Measurements from ENCODE around the gene TMPRSS6. TPM values are rescaled to one million over a fixed set of nuclear protein-coding genes. Genes with fewer than 3 reads are reported as not detected.

TMPRSS6 gene
- polyA plus RNA-seq, 6 donors from 2014 or later: 0.08 TPM; not detected in 5

GRCh38 chr22:37135023-37135422 lies 25.5 kb upstream of the TMPRSS6 start:
- no peak overlapping the region for H3K4me3 Mint-ChIP-seq
- peaks cover 0 to 5% (median 0%) of the 10 kb centered on the region in 3 donors for H3K4me1 Mint-ChIP-seq
- H3K27me3 Mint-ChIP-seq: peaks cover 0 to 25% (median 8%) of the 10 kb centered on the region in 3 donors
- no peak overlapping the region for H3K27ac Mint-ChIP-seq
- no peaks in the 10 kb centered on the region for H3K9me3 Mint-ChIP-seq
- H3K36me3 Mint-ChIP-seq: no peaks in the 10 kb centered on the region
- ATAC-seq (ENCODE audit: low read depth in 2 of 2) (no peak), DNase-seq (no peak)

- Mint-ChIP-seq H3K36me3 (no peaks in the 10 kb centered on the region), H3K27ac (no peak overlapping the region), H3K27me3 (peaks cover 0 to 25% (median 8%) of the 10 kb centered on the region in 3 donors), H3K9me3 (no peaks in the 10 kb centered on the region), H3K4me1 (peaks cover 0 to 5% (median 0%) of the 10 kb centered on the region in 3 donors), H3K4me3 (no peak overlapping the region)
- DNase-seq (no peak), ATAC-seq (ENCODE audit: low read depth in 2 of 2) (no peak)
Observed at GRCh38 chr22:37133304-37134018, 23.9 kb upstream of the TMPRSS6 start.

- Mint-ChIP-seq H3K36me3 (no peaks in the 10 kb centered on the region), H3K27me3 (peaks cover 0 to 27% (median 8%) of the 10 kb centered on the region in 3 donors), H3K27ac (peak overlapping the region in 3 of 6 donors; percentile 16 to 86 (median 64)), H3K9me3 (no peaks in the 10 kb centered on the region), H3K4me3 (peak overlapping the region in 1 of 8 donors; percentile 35), H3K4me1 (peaks cover 0 to 5% (median 0%) of the 10 kb centered on the region in 3 donors)
- DNase-seq (no peak), ATAC-seq (ENCODE audit: low read depth in 2 of 2) (no peak)
Observed at GRCh38 chr22:37132773-37133172, 23.3 kb upstream of the TMPRSS6 start.

GRCh38 chr22:37129866-37130441 lies 20.4 kb upstream of the TMPRSS6 start:
- DNase-seq (no peak), ATAC-seq (ENCODE audit: low read depth in 2 of 2) (no peak)
- Mint-ChIP-seq H3K4me1 (peaks cover 0 to 5% (median 0%) of the 10 kb centered on the region in 3 donors), H3K27me3 (peaks cover 0 to 24% (median 8%) of the 10 kb centered on the region in 3 donors), H3K27ac (peak overlapping the region in 1 of 6 donors; percentile 47), H3K9me3 (no peaks in the 10 kb centered on the region), H3K4me3 (no peak overlapping the region), H3K36me3 (no peaks in the 10 kb centered on the region)

GRCh38 chr22:37128555-37129281 lies 19.2 kb upstream of the TMPRSS6 start:
- no peak for DNase-seq
- no peak for ATAC-seq (ENCODE audit: low read depth in 2 of 2)
- Mint-ChIP-seq H3K27me3 (peaks cover 0 to 24% (median 8%) of the 10 kb centered on the region in 3 donors), H3K36me3 (no peaks in the 10 kb centered on the region), H3K9me3 (no peaks in the 10 kb centered on the region), H3K4me3 (no peak overlapping the region), H3K27ac (no peak overlapping the region), H3K4me1 (peaks cover 0 to 5% (median 0%) of the 10 kb centered on the region in 3 donors)

GRCh38 chr22:37127350-37127878 lies 17.9 kb upstream of the TMPRSS6 start:
- H3K27ac Mint-ChIP-seq: peak overlapping the region in 3 of 6 donors; percentile 45 to 90 (median 65)
- H3K36me3 Mint-ChIP-seq: no peaks in the 10 kb centered on the region

GRCh38 chr22:37126882-37127281 lies 17.4 kb upstream of the TMPRSS6 start:
- H3K27ac Mint-ChIP-seq: peak overlapping the region in 1 of 6 donors; percentile 45
- DNase-seq (no peak), ATAC-seq (ENCODE audit: low read depth in 2 of 2) (no peak)
- H3K27me3 Mint-ChIP-seq: peaks cover 0 to 17% (median 8%) of the 10 kb centered on the region in 3 donors
- no peak overlapping the region for H3K4me3 Mint-ChIP-seq
- H3K9me3 Mint-ChIP-seq: no peaks in the 10 kb centered on the region
- H3K4me1 Mint-ChIP-seq: peaks cover 11 to 18% (median 13%) of the 10 kb centered on the region in 3 donors
- H3K36me3 Mint-ChIP-seq: no peaks in the 10 kb centered on the region

More at GRCh38 chr22:37127350-37127878, 17.9 kb upstream of the TMPRSS6 start:
- no peak for ATAC-seq (ENCODE audit: low read depth in 2 of 2)
- Mint-ChIP-seq H3K9me3 (no peaks in the 10 kb centered on the region), H3K27me3 (peaks cover 0 to 19% (median 8%) of the 10 kb centered on the region in 3 donors), H3K4me3 (no peak overlapping the region), H3K4me1 (peaks cover 6 to 13% (median 8%) of the 10 kb centered on the region in 3 donors)
- no peak for DNase-seq

GRCh38 chr22:37126383-37126782 lies 16.9 kb upstream of the TMPRSS6 start:
- no peak for ATAC-seq (ENCODE audit: low read depth in 2 of 2)
- Mint-ChIP-seq H3K36me3 (no peaks in the 10 kb centered on the region), H3K9me3 (no peaks in the 10 kb centered on the region), H3K27me3 (peaks cover 0 to 16% (median 8%) of the 10 kb centered on the region in 3 donors), H3K27ac (peak overlapping the region in 1 of 6 donors; percentile 37), H3K4me3 (no peak overlapping the region), H3K4me1 (peaks cover 14 to 21% (median 18%) of the 10 kb centered on the region in 3 donors)
- DNase-seq: no peak

- peaks cover 0 to 13% (median 8%) of the 10 kb centered on the region in 3 donors for H3K27me3 Mint-ChIP-seq
- DNase-seq (no peak), ATAC-seq (ENCODE audit: low read depth in 2 of 2) (no peak)
- H3K4me3 Mint-ChIP-seq: no peak overlapping the region
- H3K4me1 Mint-ChIP-seq: peaks cover 14 to 21% (median 19%) of the 10 kb centered on the region in 3 donors
- H3K36me3 Mint-ChIP-seq: no peaks in the 10 kb centered on the region
- no peaks in the 10 kb centered on the region for H3K9me3 Mint-ChIP-seq
- peak overlapping the region in 4 of 6 donors; percentile 13 to 92 (median 66) for H3K27ac Mint-ChIP-seq
Observed at GRCh38 chr22:37123649-37124048, 14.1 kb upstream of the TMPRSS6 start.

- ATAC-seq (ENCODE audit: low read depth in 2 of 2) (no peak), DNase-seq (no peak)
- Mint-ChIP-seq H3K9me3 (no peaks in the 10 kb centered on the region), H3K27me3 (peaks cover 0 to 10% (median 8%) of the 10 kb centered on the region in 3 donors), H3K4me3 (peak overlapping the region in 5 of 8 donors; percentile 46 to 72 (median 61)), H3K36me3 (no peaks in the 10 kb centered on the region), H3K4me1 (peaks cover 14 to 21% (median 19%) of the 10 kb centered on the region in 3 donors), H3K27ac (peak overlapping the region in 5 of 6 donors; percentile 54 to 99 (median 90))
Observed at GRCh38 chr22:37122598-37123180, 13.2 kb upstream of the TMPRSS6 start.

- Mint-ChIP-seq H3K4me3 (peak overlapping the region in 6 of 8 donors; percentile 46 to 85 (median 66)), H3K4me1 (peaks cover 14 to 21% (median 19%) of the 10 kb centered on the region in 3 donors), H3K36me3 (no peaks in the 10 kb centered on the region), H3K27ac (peak overlapping the region; percentile 79 to 99 (median 92)), H3K27me3 (peaks cover 0 to 3% (median 2%) of the 10 kb centered on the region in 3 donors), H3K9me3 (no peaks in the 10 kb centered on the region)
- peak; percentile 97 to 98 for ATAC-seq (ENCODE audit: low read depth in 2 of 2)
- peak; percentile 71 for DNase-seq
Observed at GRCh38 chr22:37121887-37122591, 12.5 kb upstream of the TMPRSS6 start.

GRCh38 chr22:37120569-37121340 lies 11.2 kb upstream of the TMPRSS6 start:
- peaks cover 0 to 4% (median 0%) of the 10 kb centered on the region in 3 donors for H3K27me3 Mint-ChIP-seq
- H3K9me3 Mint-ChIP-seq: no peaks in the 10 kb centered on the region
- peaks cover 14 to 21% (median 19%) of the 10 kb centered on the region in 3 donors for H3K4me1 Mint-ChIP-seq
- H3K4me3 Mint-ChIP-seq: no peak overlapping the region
- DNase-seq (no peak), ATAC-seq (ENCODE audit: low read depth in 2 of 2) (no peak)
- no peaks in the 10 kb centered on the region for H3K36me3 Mint-ChIP-seq
- peak overlapping the region in 5 of 6 donors; percentile 17 to 90 (median 67) for H3K27ac Mint-ChIP-seq
